Activated CD8-positive, alpha-beta T cell treated with anti-CD3 and anti-CD28 coated beads for 36 hours (primary cell): Measurements from ENCODE around the gene SIGMAR1. TPM values are rescaled to one million over a fixed set of nuclear protein-coding genes. Genes with fewer than 3 reads are reported as not detected.

Experiments used
- ATAC-seq: fragments of 200-7000 bp; cut with Tn5 transposase; one replicate; pipeline ENCODE4 v1.10.0; 2021; ENCODE audit warnings: mild to moderate bottlenecking, moderate library complexity
- CTCF ChIA-PET: fragments of 350-600 bp; sonication (Branson Sonifier 250); formaldehyde crosslinking; loops from one replicate; lab custom pipeline; 2021; ENCODE audit warnings: antibody characterized with exemption; lab: Charles Lee
- POLR2A ChIA-PET: fragments of 350-600 bp; sonication (Branson Sonifier 250); formaldehyde crosslinking; loops from one replicate; lab custom pipeline; 2021; ENCODE audit warnings: antibody characterized with exemption; lab: Charles Lee
- DNase-seq: peaks from one replicate; pipeline ENCODE4 v3.0.0-alpha.2; 2020
- H3K27ac Mint-ChIP-seq: one replicate; pipeline ENCODE4 v1.8.0; 2021; ENCODE audit warnings: mild to moderate bottlenecking, mixed read lengths
- H3K27me3 Mint-ChIP-seq: one replicate; pipeline ENCODE4 v1.8.0; 2021; ENCODE audit warnings: mixed read lengths
- H3K36me3 Mint-ChIP-seq: one replicate; pipeline ENCODE4 v1.8.0; 2021; ENCODE audit warnings: low read depth, mixed read lengths
- H3K4me1 Mint-ChIP-seq: one replicate; pipeline ENCODE4 v1.8.0; 2021; ENCODE audit warnings: low read depth, mixed read lengths
- H3K4me3 Mint-ChIP-seq: one replicate; pipeline ENCODE4 v1.8.0; 2021; ENCODE audit warnings: mild to moderate bottlenecking, moderate library complexity, mixed read lengths
- H3K9me3 Mint-ChIP-seq: one replicate; pipeline ENCODE4 v1.8.0; 2021; ENCODE audit warnings: mixed read lengths
- CTCF ChIP-seq: fragments of 200-600 bp; IDR thresholded peaks from one replicate; pipeline ENCODE4 v1.8.0; 2022; ENCODE audit warnings: antibody characterized with exemption, mild to moderate bottlenecking
- intact Hi-C: fragments of 100-400 bp; cut with micrococcal nuclease; formaldehyde crosslinking; loops from one replicate; pipeline ENCODE4 v1.10.0; 2022
- total RNA-seq, 2 experiments: library from RNA; stranded (reverse); gene quantifications; one replicate each; pipeline ENCODE4 v1.2.3, GENCODE V29; 2021

The SIGMAR1 gene
- total RNA-seq, 2 experiments from 2014 or later = 80.7 to 81.2 TPM

- CTCF ChIA-PET = interaction anchor here (1.0 to 10.0 kb wide), 4 partner anchors 14 to 54 kb away, joined by 3 to 133 read pairs (median 29); partner anchors contain the start of genes CCL27 and SIGMAR1
- H3K4me3 Mint-ChIP-seq = peak overlapping the region; percentile 80
These were observed 11.1 kb upstream of the SIGMAR1 start for GRCh38 chr9:34648673-34649072.

GRCh38 chr9:34647651-34648050, 10.1 kb upstream of the SIGMAR1 start:
- DNase-seq (peak; percentile 14), ATAC-seq (no peak)
- intact Hi-C loops = no loop called here
- H3K27me3 Mint-ChIP-seq = no peaks in the 10 kb centered on the region
- no peaks in the 10 kb centered on the region for H3K9me3 Mint-ChIP-seq
- H3K27ac Mint-ChIP-seq = peak overlapping the region; percentile 85
- peaks cover 30% of the 10 kb centered on the region for H3K4me1 Mint-ChIP-seq
- H3K36me3 Mint-ChIP-seq = peaks cover 28% of the 10 kb centered on the region
- CTCF ChIA-PET = interaction anchor here (1.8 to 10.0 kb wide), 3 partner anchors 13 to 36 kb away, joined by 7 to 133 read pairs (median 54); partner anchors contain the start of genes CCL27, RPP25L and SIGMAR1
- peak overlapping the region; percentile 80 for H3K4me3 Mint-ChIP-seq
- POLR2A ChIA-PET = interaction anchor here (1.0 to 4.2 kb wide), 6 partner anchors 12 to 189 kb away, joined by 3 to 63 read pairs (median 4); partner anchors contain the start of genes CCL27, DNAI1, FAM219A and SIGMAR1
- no peak for TF ChIP-seq CTCF

More at GRCh38 chr9:34648673-34649072, 11.1 kb upstream of the SIGMAR1 start:
- intact Hi-C loops = no loop called here
- Mint-ChIP-seq H3K9me3 (no peaks in the 10 kb centered on the region), H3K36me3 (peaks cover 28% of the 10 kb centered on the region), H3K4me1 (peaks cover 36% of the 10 kb centered on the region), H3K27ac (no peak overlapping the region), H3K27me3 (no peaks in the 10 kb centered on the region)
- ATAC-seq (no peak), DNase-seq (no peak)
- no peak for TF ChIP-seq CTCF
- POLR2A ChIA-PET = interaction anchor here (3.8 to 4.2 kb wide), 2 partner anchors 11 to 13 kb away, joined by 34 to 63 read pairs; partner anchors contain the start of genes CCL27 and SIGMAR1

- H3K36me3 Mint-ChIP-seq = peaks cover 25% of the 10 kb centered on the region
- peak overlapping the region; percentile 85 for H3K27ac Mint-ChIP-seq
- CTCF ChIA-PET = interaction anchor here (0.9 to 10.0 kb wide), 14 partner anchors 11 to 465 kb away, joined by 3 to 133 read pairs (median 4); partner anchors contain the start of genes CCL27, DCTN3, RPP25L and SIGMAR1
These were observed 9.5 kb upstream of the SIGMAR1 start for GRCh38 chr9:34647084-34647403.

GRCh38 chr9:34646211-34647083, 8.9 kb upstream of the SIGMAR1 start, which contains the start of gene GALT:
Gene GALT, plus strand, starts transcription at chr9:34646675. Its CDS starts 30 bp downstream, at chr9:34646705.
- CTCF ChIA-PET = interaction anchor here (0.6 to 10.0 kb wide), 15 partner anchors 11 to 466 kb away, joined by 3 to 133 read pairs (median 4); partner anchors contain the start of genes CCL27, DCTN3, RPP25L and SIGMAR1
- peak; percentile 61 for TF ChIP-seq CTCF
- peak within 1 kb of the TSS; percentile 80 for H3K4me3 Mint-ChIP-seq

More at GRCh38 chr9:34647084-34647403, 9.5 kb upstream of the SIGMAR1 start:
- DNase-seq (no peak), ATAC-seq (no peak)
- H3K9me3 Mint-ChIP-seq = no peaks in the 10 kb centered on the region
- POLR2A ChIA-PET = interaction anchor here (0.8 to 4.2 kb wide), 11 partner anchors 9 to 189 kb away, joined by 3 to 63 read pairs (median 3); partner anchors contain the start of genes CCL27, DCTN3, DNAI1 and FAM219A
- intact Hi-C loops = no loop called here
- no peaks in the 10 kb centered on the region for H3K27me3 Mint-ChIP-seq
- TF ChIP-seq CTCF = peak; percentile 2
- H3K4me1 Mint-ChIP-seq = peaks cover 24% of the 10 kb centered on the region
- peak overlapping the region; percentile 80 for H3K4me3 Mint-ChIP-seq

More at GRCh38 chr9:34646211-34647083, 8.9 kb upstream of the SIGMAR1 start, which contains the start of gene GALT:
- Mint-ChIP-seq H3K4me1 (peaks cover 22% of the 10 kb centered on the region), H3K27me3 (no peaks in the 10 kb centered on the region), H3K36me3 (peaks cover 25% of the 10 kb centered on the region), H3K27ac (peak within 1 kb of the TSS; percentile 85), H3K9me3 (no peaks in the 10 kb centered on the region)
- POLR2A ChIA-PET = interaction anchor here (0.8 to 4.2 kb wide), 12 partner anchors 9 to 188 kb away, joined by 3 to 63 read pairs (median 4); partner anchors contain the start of genes CCL27, DCTN3, DNAI1 and FAM219A
- intact Hi-C loops = no loop called here
- DNase-seq (peak; percentile 98), ATAC-seq (peak; percentile 90)
